Thyroid gland (tissue), 4 donors: Measurements from ENCODE around the gene PHF19.

ENCODE experiments used
- CTCF ChIP-seq, 6 experiments: fragments of 200-600 bp in 3 of 6; fragments of 450-650 bp in 3 of 6; sonication (generic) in 3 of 6; IDR thresholded peaks; one replicate each; pipeline ENCODE4 v1.5.1; 2016 to 2019; ENCODE audit warnings: antibody characterized with exemption in 6 of 6, mild to moderate bottlenecking in 2 of 6, inconsistent platforms in 1 of 6, moderate library complexity in 1 of 6
- POLR2A ChIP-seq, 2 donors: fragments of 450-650 bp; IDR thresholded peaks; one replicate each; pipeline ENCODE4 v1.6.1; 2017; ENCODE audit warnings: antibody characterized with exemption in 2 of 2, mild to moderate bottlenecking in 2 of 2, moderate library complexity in 1 of 2

DNA sequence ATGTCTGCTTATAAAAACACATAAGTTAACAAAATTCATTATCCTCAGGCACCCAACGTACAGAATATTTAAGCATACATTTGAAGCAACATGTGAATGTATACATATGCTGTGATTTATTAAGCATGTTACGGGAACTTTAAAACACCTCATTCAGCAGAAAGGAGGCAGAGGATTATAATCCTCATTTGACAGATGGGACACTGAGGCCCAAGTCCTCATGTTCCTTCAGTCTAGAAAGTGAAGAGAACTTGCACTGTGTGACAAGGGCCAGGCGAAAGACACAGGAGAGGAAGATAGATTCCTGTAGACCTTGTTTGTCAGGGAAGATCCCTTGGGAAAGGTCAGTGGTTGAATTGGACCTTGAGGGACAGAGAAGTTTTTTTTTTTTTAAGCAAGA, 26.7 kb downstream of the PHF19 start:
- TF ChIP-seq CTCF (IDR thresholded peaks at IDR 0.05) (no peak), POLR2A (IDR thresholded peaks at IDR 0.05) (no peak)
